Nephron progenitor cell (in vitro differentiated cells): ENCODE data around the gene MAPKAPK3.
"Not testable (repeated sequence)": the region's sequence is repeated elsewhere in the genome, so short reads cannot be mapped to it uniquely, and the experiment has no call there.

Experiments used
- DNase-seq: peaks from one replicate; pipeline ENCODE4 v3.0.0; 2021
- H3K27ac Mint-ChIP-seq: 2 replicates; pipeline ENCODE4 v1.8.0; 2021; ENCODE audit warnings: mild to moderate bottlenecking, moderate library complexity, mixed read lengths
- H3K27me3 Mint-ChIP-seq: 2 replicates; pipeline ENCODE4 v1.8.0; 2021; ENCODE audit warnings: mild to moderate bottlenecking, low read depth, mixed read lengths; ENCODE audit not compliant: poor library complexity
- H3K36me3 Mint-ChIP-seq: 2 replicates; pipeline ENCODE4 v1.8.0; 2021; ENCODE audit warnings: low read depth, mixed read lengths
- H3K4me1 Mint-ChIP-seq: 2 replicates; pipeline ENCODE4 v1.8.0; 2021; ENCODE audit warnings: mixed read lengths
- H3K4me3 Mint-ChIP-seq: 2 replicates; pipeline ENCODE4 v1.8.0; 2021; ENCODE audit warnings: mild to moderate bottlenecking, moderate library complexity, mixed read lengths
- H3K9me3 Mint-ChIP-seq: 2 replicates; pipeline ENCODE4 v1.8.0; 2021; ENCODE audit warnings: mild to moderate bottlenecking, moderate library complexity, mixed read lengths
- CTCF ChIP-seq: fragments of 200-600 bp; sonication (generic); IDR thresholded peaks from 2 replicates; pipeline ENCODE4 v1.5.0; 2021; ENCODE audit warnings: antibody characterized with exemption

MAPKAPK3 gene

GRCh38 chr3:50658831-50659230 is 41.9 kb downstream of the MAPKAPK3 start:
- Mint-ChIP-seq H3K36me3 (no peaks in the 10 kb centered on the region), H3K4me3 (no peak overlapping the region), H3K27ac (no peak overlapping the region), H3K9me3 (no peaks in the 10 kb centered on the region), H3K4me1 (peaks cover 6% of the 10 kb centered on the region), H3K27me3 (peaks cover 6% of the 10 kb centered on the region)
- no peak for TF ChIP-seq CTCF
- DNase-seq, result no peak

GRCh38 chr3:50660386-50660785 is 43.4 kb downstream of the MAPKAPK3 start:
- no peak for TF ChIP-seq CTCF
- Mint-ChIP-seq H3K9me3 (no peaks in the 10 kb centered on the region), H3K27me3 (peaks cover 6% of the 10 kb centered on the region), H3K4me1 (peaks cover 6% of the 10 kb centered on the region), H3K4me3 (no peak overlapping the region), H3K36me3 (no peaks in the 10 kb centered on the region), H3K27ac (no peak overlapping the region)
- no peak for DNase-seq

GRCh38 chr3:50661321-50661837 is 44.4 kb downstream of the MAPKAPK3 start:
- no peaks in the 10 kb centered on the region for H3K36me3 Mint-ChIP-seq
- H3K4me3 Mint-ChIP-seq, result no peak overlapping the region
- no peak for TF ChIP-seq CTCF
- H3K27ac Mint-ChIP-seq, result no peak overlapping the region
- H3K9me3 Mint-ChIP-seq, result no peaks in the 10 kb centered on the region
- H3K4me1 Mint-ChIP-seq, result peaks cover 6% of the 10 kb centered on the region
- H3K27me3 Mint-ChIP-seq, result peaks cover 13% of the 10 kb centered on the region
- no peak for DNase-seq

GRCh38 chr3:50662408-50662807 is 45.5 kb downstream of the MAPKAPK3 start:
- Mint-ChIP-seq H3K4me3 (no peak overlapping the region), H3K4me1 (peaks cover 6% of the 10 kb centered on the region), H3K36me3 (no peaks in the 10 kb centered on the region), H3K9me3 (no peaks in the 10 kb centered on the region), H3K27me3 (peaks cover 18% of the 10 kb centered on the region), H3K27ac (no peak overlapping the region)
- DNase-seq, result no peak
- no peak for TF ChIP-seq CTCF

GRCh38 chr3:50665081-50665840 is 48.3 kb downstream of the MAPKAPK3 start:
- H3K27ac Mint-ChIP-seq, result no peak overlapping the region
- peaks cover 20% of the 10 kb centered on the region for H3K27me3 Mint-ChIP-seq
- no peak for TF ChIP-seq CTCF
- no peaks in the 10 kb centered on the region for H3K36me3 Mint-ChIP-seq
- no peaks in the 10 kb centered on the region for H3K9me3 Mint-ChIP-seq
- peaks cover 6% of the 10 kb centered on the region for H3K4me1 Mint-ChIP-seq
- DNase-seq, result no peak
- H3K4me3 Mint-ChIP-seq, result no peak overlapping the region

GRCh38 chr3:50665841-50666115 is 48.8 kb downstream of the MAPKAPK3 start:
- peaks cover 25% of the 10 kb centered on the region for H3K27me3 Mint-ChIP-seq
- not testable (repeated sequence) for H3K27ac Mint-ChIP-seq, DNase-seq, H3K36me3 Mint-ChIP-seq, H3K4me3 Mint-ChIP-seq, H3K4me1 Mint-ChIP-seq, H3K9me3 Mint-ChIP-seq
